H9 (cell line): ENCODE results near the gene MEIS2. TPM values are rescaled to one million over a fixed set of nuclear protein-coding genes. Genes with fewer than 3 reads are reported as not detected.

Source experiments
- DNase-seq: peaks from one replicate; pipeline ENCODE4 v3.0.0-alpha.2; 2017
- H2AFZ ChIP-seq: one replicate; pipeline ENCODE4 v1.6.1; 2013; ENCODE audit warnings: mild to moderate bottlenecking, low read length, control low read depth, moderate library complexity
- H2AK5ac ChIP-seq: 2 replicates; pipeline ENCODE4 v1.6.1; 2013; ENCODE audit warnings: low read length, control low read depth, mixed read lengths; ENCODE audit not compliant: insufficient read length
- H2BK120ac ChIP-seq: one replicate; pipeline ENCODE4 v1.6.1; 2013; ENCODE audit warnings: low read depth, mild to moderate bottlenecking, low read length, control low read depth, inconsistent platforms; ENCODE audit not compliant: poor library complexity, severe bottlenecking
- H2BK12ac ChIP-seq: 2 replicates; pipeline ENCODE4 v1.6.1; 2013; ENCODE audit warnings: low read length, control low read depth, mixed read lengths, low read depth; ENCODE audit not compliant: insufficient read length
- H2BK15ac ChIP-seq: 2 replicates; pipeline ENCODE4 v1.6.1; 2013; ENCODE audit warnings: low read depth, low read length, control low read depth
- H2BK20ac ChIP-seq: one replicate; pipeline ENCODE4 v1.6.1; 2013; ENCODE audit warnings: low read depth, mild to moderate bottlenecking, low read length, control low read depth, inconsistent platforms; ENCODE audit not compliant: poor library complexity, severe bottlenecking
- H2BK5ac ChIP-seq: 2 replicates; pipeline ENCODE4 v1.6.1; 2013; ENCODE audit warnings: low read length, control low read depth, mixed read lengths; ENCODE audit not compliant: insufficient read length
- H3K14ac ChIP-seq: 2 replicates; pipeline ENCODE4 v1.6.1; 2013; ENCODE audit warnings: low read length, control low read depth; ENCODE audit not compliant: insufficient read depth
- H3K18ac ChIP-seq: 2 replicates; pipeline ENCODE4 v1.6.1; 2013; ENCODE audit warnings: low read depth, mild to moderate bottlenecking, mixed read lengths, low read length, control low read depth; ENCODE audit not compliant: insufficient read length
- H3K23ac ChIP-seq: 2 replicates; pipeline ENCODE4 v1.6.1; 2013; ENCODE audit warnings: low read length, control low read depth, mixed read lengths, low read depth; ENCODE audit not compliant: insufficient read length
- H3K23me2 ChIP-seq: 2 replicates; pipeline ENCODE4 v1.6.1; 2013; ENCODE audit warnings: low read depth, mild to moderate bottlenecking, mixed read lengths, low read length, control low read depth; ENCODE audit not compliant: insufficient read length, poor library complexity, severe bottlenecking
- H3K27ac ChIP-seq: 2 replicates; pipeline ENCODE4 v1.5.1; 2013; ENCODE audit warnings: low read length, control low read depth, mixed read lengths, low read depth; ENCODE audit not compliant: insufficient read length
- H3K27me3 ChIP-seq: 2 replicates; pipeline ENCODE4 v1.6.1; 2013; ENCODE audit warnings: low read length, control low read depth, inconsistent platforms; ENCODE audit not compliant: insufficient read depth
- H3K4ac ChIP-seq: 2 replicates; pipeline ENCODE4 v1.6.1; 2013; ENCODE audit warnings: low read depth, mild to moderate bottlenecking, control low read depth, inconsistent platforms, low read length, moderate library complexity
- H3K4me1 ChIP-seq: 2 replicates; pipeline ENCODE4 v1.6.1; 2013; ENCODE audit warnings: low read length, control low read depth, inconsistent platforms; ENCODE audit not compliant: insufficient read depth
- H3K4me2 ChIP-seq: 2 replicates; pipeline ENCODE4 v1.6.1; 2013; ENCODE audit warnings: low read length, control low read depth, mixed read lengths; ENCODE audit not compliant: insufficient read length, insufficient read depth
- H3K56ac ChIP-seq: 2 replicates; pipeline ENCODE4 v1.6.1; 2013; ENCODE audit warnings: low read depth, mild to moderate bottlenecking, mixed read lengths, low read length, control low read depth; ENCODE audit not compliant: insufficient read length
- H3K79me1 ChIP-seq: 2 replicates; pipeline ENCODE4 v1.6.1; 2013; ENCODE audit warnings: low read depth, mild to moderate bottlenecking, moderate library complexity, low read length, control low read depth, inconsistent platforms; ENCODE audit not compliant: insufficient read depth, poor library complexity, severe bottlenecking
- H3K79me2 ChIP-seq: 2 replicates; pipeline ENCODE4 v1.6.1; 2013; ENCODE audit warnings: low read length, control low read depth, inconsistent platforms; ENCODE audit not compliant: insufficient read depth
- H3K9ac ChIP-seq: 2 replicates; pipeline ENCODE4 v1.6.1; 2013; ENCODE audit warnings: low read length, control low read depth, mixed read lengths; ENCODE audit not compliant: insufficient read length; ENCODE audit errors: extremely low read depth
- H3K9me3 ChIP-seq: one replicate; pipeline ENCODE4 v1.6.1; 2013; ENCODE audit warnings: low read depth, low read length, inconsistent platforms; ENCODE audit not compliant: control insufficient read depth
- H3T11ph ChIP-seq: one replicate; pipeline ENCODE4 v1.6.1; 2013; ENCODE audit warnings: mild to moderate bottlenecking, low read length, control low read depth, inconsistent platforms
- H4K20me1 ChIP-seq: one replicate; pipeline ENCODE4 v1.6.1; 2013; ENCODE audit not compliant: control insufficient read depth, insufficient read length, insufficient read depth
- H4K5ac ChIP-seq: 2 replicates; pipeline ENCODE4 v1.6.1; 2013; ENCODE audit warnings: low read depth, mild to moderate bottlenecking, mixed read lengths, low read length, control low read depth; ENCODE audit not compliant: insufficient read length
- H4K8ac ChIP-seq: replicated peaks from 2 replicates; pipeline ENCODE4 v1.6.1; 2013; ENCODE audit warnings: low read length, control low read depth, mixed read lengths, low read depth; ENCODE audit not compliant: insufficient read length
- H4K91ac ChIP-seq: 2 replicates; pipeline ENCODE4 v1.6.1; 2013; ENCODE audit warnings: low read depth, mild to moderate bottlenecking, moderate library complexity, mixed read lengths, low read length, control low read depth; ENCODE audit not compliant: insufficient read length
- H3K27ac Mint-ChIP-seq, 3 experiments: 2 replicates in 2 of 3; 3 replicates in 1 of 3; pipeline ENCODE4 v1.8.0; 2020 to 2021; ENCODE audit warnings: mixed read lengths in 3 of 3, mild to moderate bottlenecking in 1 of 3, moderate library complexity in 1 of 3
- H3K27me3 Mint-ChIP-seq: 2 replicates; pipeline ENCODE4 v1.8.0; 2021; ENCODE audit warnings: low read depth, mild to moderate bottlenecking, moderate library complexity, mixed read lengths
- H3K36me3 Mint-ChIP-seq, 3 experiments: 2 replicates in 2 of 3; 3 replicates in 1 of 3; pipeline ENCODE4 v1.8.0; 2020 to 2021; ENCODE audit warnings: low read depth in 3 of 3, mixed read lengths in 3 of 3; ENCODE audit not compliant: insufficient read depth in 1 of 3
- H3K4me1 Mint-ChIP-seq, 2 experiments: 2 replicates each; pipeline ENCODE4 v1.8.0; 2020; ENCODE audit warnings: mixed read lengths in 2 of 2
- H3K4me3 Mint-ChIP-seq, 2 experiments: 2 replicates in 1 of 2; 3 replicates in 1 of 2; pipeline ENCODE4 v1.8.0; 2020 to 2021; ENCODE audit warnings: mild to moderate bottlenecking in 2 of 2, mixed read lengths in 2 of 2, moderate library complexity in 1 of 2
- H3K9me3 Mint-ChIP-seq, 2 experiments: 2 replicates in 1 of 2; 3 replicates in 1 of 2; pipeline ENCODE4 v1.8.0; 2020; ENCODE audit warnings: mild to moderate bottlenecking in 2 of 2, mixed read lengths in 2 of 2, moderate library complexity in 1 of 2
- WGBS: extraction: QIAGEN DNeasy Blood & Tissue Kit; methylation state at CpG from one replicate; pipeline ENCODE4 v1.1.7; 2013; ENCODE audit warnings: missing lambda C conversion rate, low lambda C conversion rate, mixed read lengths; ENCODE audit not compliant: insufficient read length; ENCODE audit errors: extremely low coverage; 5-methylcytosine and 5-hydroxymethylcytosine counted together
- total RNA-seq: library from RNA; stranded (reverse); gene quantifications from 2 replicates; pipeline ENCODE4 v1.2.1, GENCODE V29; 2021
- TF ChIP-seq, protein P1 (sequence below): fragments of 200-600 bp; sonication (generic); conservative IDR thresholded peaks from 3 replicates; pipeline ENCODE4 v1.8.0; 2021; ENCODE audit warnings: antibody characterized with exemption, mild to moderate bottlenecking

Gene MEIS2
- total RNA-seq, 1 experiment from 2014 or later, result 0.35 TPM

- H3K9me3 Mint-ChIP-seq, result no peaks in the 10 kb centered on the region
- no peak overlapping the region for H3K56ac ChIP-seq
- no peak overlapping the region for H3K18ac ChIP-seq
- H4K5ac ChIP-seq, result no peak overlapping the region
- no peak overlapping the region for H2AFZ ChIP-seq
- no peaks in the 10 kb centered on the region for H3K79me2 ChIP-seq
- H3K4ac ChIP-seq, result no peak overlapping the region
- no peak overlapping the region for H4K8ac ChIP-seq
- H3K27me3 Mint-ChIP-seq, result peaks cover 2% of the 10 kb centered on the region; the same call in 1 of the 2 replicates
- no peak overlapping the region for H2BK5ac ChIP-seq
- no peak overlapping the region for H3K9ac ChIP-seq
- no peaks in the 10 kb centered on the region for H3K23me2 ChIP-seq
- no peak overlapping the region for H2BK20ac ChIP-seq
- no peaks in the 10 kb centered on the region for H3K36me3 Mint-ChIP-seq
- H3T11ph ChIP-seq, result no peak overlapping the region
- no peaks in the 10 kb centered on the region for H3K27me3 ChIP-seq
- no peaks in the 10 kb centered on the region for H3K9me3 ChIP-seq
- no CpG with 5 or more reads among the region's 4 CpGs for WGBS
- no peak overlapping the region; a peak in 1 of 7 replicates for H3K27ac Mint-ChIP-seq
- H2BK12ac ChIP-seq, result no peak overlapping the region
- H3K79me1 ChIP-seq, result no peaks in the 10 kb centered on the region
- H3K14ac ChIP-seq, result no peak overlapping the region
- H4K20me1 ChIP-seq, result no peaks in the 10 kb centered on the region
- no peak overlapping the region for H2AK5ac ChIP-seq
- H3K4me1 Mint-ChIP-seq, result peaks cover 30 to 44% of the 10 kb centered on the region in 2 experiments
- no peak overlapping the region for H2BK120ac ChIP-seq
- DNase-seq, result no peak
- TF ChIP-seq, protein P1, sequence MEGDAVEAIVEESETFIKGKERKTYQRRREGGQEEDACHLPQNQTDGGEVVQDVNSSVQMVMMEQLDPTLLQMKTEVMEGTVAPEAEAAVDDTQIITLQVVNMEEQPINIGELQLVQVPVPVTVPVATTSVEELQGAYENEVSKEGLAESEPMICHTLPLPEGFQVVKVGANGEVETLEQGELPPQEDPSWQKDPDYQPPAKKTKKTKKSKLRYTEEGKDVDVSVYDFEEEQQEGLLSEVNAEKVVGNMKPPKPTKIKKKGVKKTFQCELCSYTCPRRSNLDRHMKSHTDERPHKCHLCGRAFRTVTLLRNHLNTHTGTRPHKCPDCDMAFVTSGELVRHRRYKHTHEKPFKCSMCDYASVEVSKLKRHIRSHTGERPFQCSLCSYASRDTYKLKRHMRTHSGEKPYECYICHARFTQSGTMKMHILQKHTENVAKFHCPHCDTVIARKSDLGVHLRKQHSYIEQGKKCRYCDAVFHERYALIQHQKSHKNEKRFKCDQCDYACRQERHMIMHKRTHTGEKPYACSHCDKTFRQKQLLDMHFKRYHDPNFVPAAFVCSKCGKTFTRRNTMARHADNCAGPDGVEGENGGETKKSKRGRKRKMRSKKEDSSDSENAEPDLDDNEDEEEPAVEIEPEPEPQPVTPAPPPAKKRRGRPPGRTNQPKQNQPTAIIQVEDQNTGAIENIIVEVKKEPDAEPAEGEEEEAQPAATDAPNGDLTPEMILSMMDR, result no peak
- H3K4me2 ChIP-seq, result no peak overlapping the region
- no peak overlapping the region for H2BK15ac ChIP-seq
- H3K4me1 ChIP-seq, result peaks cover 5% of the 10 kb centered on the region; the same call in 1 of the 2 replicates
- no peak overlapping the region for H4K91ac ChIP-seq
- H3K27ac ChIP-seq, result no peak overlapping the region
- H3K4me3 Mint-ChIP-seq, result no peak overlapping the region
- H3K23ac ChIP-seq, result no peak overlapping the region
Measured at GRCh38 chr15:37031198-37031597, 69.2 kb downstream of the MEIS2 start.
